IMR-90 (cell line): ENCODE data around the gene BRINP1.

Source experiments
- BHLHE40 ChIP-seq: fragments of 150-350 bp; IDR thresholded peaks from 2 replicates; pipeline ENCODE4 v1.6.1; 2016; ENCODE audit warnings: mild to moderate bottlenecking, low read depth, low read length
- CEBPB ChIP-seq: IDR thresholded peaks from 2 replicates; pipeline ENCODE4 v1.6.1; 2012; ENCODE audit warnings: low read depth, low read length, improper control_type of control experiment
- MAFK ChIP-seq: IDR thresholded peaks from 2 replicates; pipeline ENCODE4 v1.6.1; 2012; ENCODE audit warnings: low read depth, low read length, improper control_type of control experiment
- MAZ ChIP-seq: IDR thresholded peaks from 2 replicates; pipeline ENCODE4 v1.6.1; 2012; ENCODE audit warnings: low read depth, mild to moderate bottlenecking, low read length, improper control_type of control experiment, moderate library complexity, borderline replicate concordance
- MXI1 ChIP-seq: IDR thresholded peaks from 2 replicates; pipeline ENCODE4 v1.6.1; 2012; ENCODE audit warnings: low read depth, mild to moderate bottlenecking, low read length, moderate library complexity, borderline replicate concordance
- POLR2A ChIP-seq: IDR thresholded peaks from 2 replicates; pipeline ENCODE4 v1.6.1; 2012; ENCODE audit warnings: mild to moderate bottlenecking, low read depth, low read length
- RAD21 ChIP-seq: IDR thresholded peaks from 2 replicates; pipeline ENCODE4 v1.6.1; 2012; ENCODE audit warnings: low read length, improper control_type of control experiment
- RFX5 ChIP-seq: IDR thresholded peaks from 2 replicates; pipeline ENCODE4 v1.8.0; 2012; ENCODE audit warnings: low read depth, mild to moderate bottlenecking, low read length, moderate library complexity
- SMC3 ChIP-seq: fragments of 150-350 bp; IDR thresholded peaks from 2 replicates; pipeline ENCODE4 v1.6.1; 2016; ENCODE audit warnings: low read depth, mild to moderate bottlenecking, antibody characterized with exemption, low read length, moderate library complexity
- TF ChIP-seq, protein P1 (sequence below): conservative IDR thresholded peaks from 2 replicates; pipeline ENCODE4 v1.5.1; 2012; ENCODE audit warnings: mild to moderate bottlenecking, low read depth, low read length, improper control_type of control experiment
- TF ChIP-seq, protein P2 (sequence below): fragments of 150-350 bp; IDR thresholded peaks from 2 replicates; pipeline ENCODE4 v1.6.1; 2016; ENCODE audit warnings: low read depth, mild to moderate bottlenecking, low read length, moderate library complexity, borderline replicate concordance
- TF ChIP-seq, protein P3 (sequence below): fragments of 150-350 bp; IDR thresholded peaks from 2 replicates; pipeline ENCODE4 v1.6.1; 2017; ENCODE audit warnings: mild to moderate bottlenecking, antibody characterized with exemption, low read length, low read depth

DNA sequence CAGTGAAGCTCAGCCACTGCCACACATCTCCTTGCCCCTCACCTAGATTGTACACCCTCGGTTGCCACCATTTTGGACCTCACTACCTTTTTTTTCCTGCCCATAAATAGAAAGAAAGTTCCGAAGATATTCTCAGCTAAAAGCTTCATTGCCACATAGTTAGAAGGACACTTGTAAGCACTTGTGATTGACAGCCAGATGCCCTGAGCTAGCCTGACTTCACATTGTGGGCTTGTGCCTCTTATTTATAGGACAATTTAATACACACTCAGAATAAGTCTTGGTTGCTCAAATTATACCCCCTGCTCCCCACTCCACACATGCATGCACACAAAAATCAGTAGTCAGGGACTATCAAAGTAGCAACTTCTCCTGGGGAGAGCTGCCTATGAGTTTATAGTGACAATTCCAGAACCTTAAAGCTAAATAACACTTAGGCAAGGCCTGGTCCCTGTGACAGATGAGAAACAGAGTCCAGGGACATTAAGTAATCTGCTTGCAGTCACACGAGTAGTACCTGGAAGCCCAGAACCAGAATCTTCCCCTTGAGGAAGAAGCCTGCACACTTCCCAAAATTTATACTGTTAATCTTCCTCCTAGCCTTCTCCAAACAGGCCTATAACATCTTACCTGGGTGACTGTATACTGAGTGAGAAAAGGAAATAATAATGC is 184.8 kb downstream of the BRINP1 start:
- no peak for TF ChIP-seq RFX5
- no peak for TF ChIP-seq POLR2A
- TF ChIP-seq, protein P1, sequence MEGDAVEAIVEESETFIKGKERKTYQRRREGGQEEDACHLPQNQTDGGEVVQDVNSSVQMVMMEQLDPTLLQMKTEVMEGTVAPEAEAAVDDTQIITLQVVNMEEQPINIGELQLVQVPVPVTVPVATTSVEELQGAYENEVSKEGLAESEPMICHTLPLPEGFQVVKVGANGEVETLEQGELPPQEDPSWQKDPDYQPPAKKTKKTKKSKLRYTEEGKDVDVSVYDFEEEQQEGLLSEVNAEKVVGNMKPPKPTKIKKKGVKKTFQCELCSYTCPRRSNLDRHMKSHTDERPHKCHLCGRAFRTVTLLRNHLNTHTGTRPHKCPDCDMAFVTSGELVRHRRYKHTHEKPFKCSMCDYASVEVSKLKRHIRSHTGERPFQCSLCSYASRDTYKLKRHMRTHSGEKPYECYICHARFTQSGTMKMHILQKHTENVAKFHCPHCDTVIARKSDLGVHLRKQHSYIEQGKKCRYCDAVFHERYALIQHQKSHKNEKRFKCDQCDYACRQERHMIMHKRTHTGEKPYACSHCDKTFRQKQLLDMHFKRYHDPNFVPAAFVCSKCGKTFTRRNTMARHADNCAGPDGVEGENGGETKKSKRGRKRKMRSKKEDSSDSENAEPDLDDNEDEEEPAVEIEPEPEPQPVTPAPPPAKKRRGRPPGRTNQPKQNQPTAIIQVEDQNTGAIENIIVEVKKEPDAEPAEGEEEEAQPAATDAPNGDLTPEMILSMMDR, result no peak
- no peak for TF ChIP-seq SMC3
- TF ChIP-seq, protein P2, sequence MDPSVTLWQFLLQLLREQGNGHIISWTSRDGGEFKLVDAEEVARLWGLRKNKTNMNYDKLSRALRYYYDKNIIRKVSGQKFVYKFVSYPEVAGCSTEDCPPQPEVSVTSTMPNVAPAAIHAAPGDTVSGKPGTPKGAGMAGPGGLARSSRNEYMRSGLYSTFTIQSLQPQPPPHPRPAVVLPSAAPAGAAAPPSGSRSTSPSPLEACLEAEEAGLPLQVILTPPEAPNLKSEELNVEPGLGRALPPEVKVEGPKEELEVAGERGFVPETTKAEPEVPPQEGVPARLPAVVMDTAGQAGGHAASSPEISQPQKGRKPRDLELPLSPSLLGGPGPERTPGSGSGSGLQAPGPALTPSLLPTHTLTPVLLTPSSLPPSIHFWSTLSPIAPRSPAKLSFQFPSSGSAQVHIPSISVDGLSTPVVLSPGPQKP, result no peak
- TF ChIP-seq MAFK, result no peak
- no peak for TF ChIP-seq CEBPB
- TF ChIP-seq RAD21, result no peak
- TF ChIP-seq BHLHE40, result no peak
- no peak for TF ChIP-seq MXI1
- no peak for TF ChIP-seq MAZ
- TF ChIP-seq, protein P3, sequence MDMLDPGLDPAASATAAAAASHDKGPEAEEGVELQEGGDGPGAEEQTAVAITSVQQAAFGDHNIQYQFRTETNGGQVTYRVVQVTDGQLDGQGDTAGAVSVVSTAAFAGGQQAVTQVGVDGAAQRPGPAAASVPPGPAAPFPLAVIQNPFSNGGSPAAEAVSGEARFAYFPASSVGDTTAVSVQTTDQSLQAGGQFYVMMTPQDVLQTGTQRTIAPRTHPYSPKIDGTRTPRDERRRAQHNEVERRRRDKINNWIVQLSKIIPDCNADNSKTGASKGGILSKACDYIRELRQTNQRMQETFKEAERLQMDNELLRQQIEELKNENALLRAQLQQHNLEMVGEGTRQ, result no peak
